Measurements from ENCODE around the gene KRTAP9-6. TPM values are rescaled to one million over a fixed set of nuclear protein-coding genes. Genes with fewer than 3 reads are reported as not detected.
"Not testable (repeated sequence)": the region's sequence is repeated elsewhere in the genome, so short reads cannot be mapped to it uniquely, and the experiment has no call there.

Gene KRTAP9-6, protein sequence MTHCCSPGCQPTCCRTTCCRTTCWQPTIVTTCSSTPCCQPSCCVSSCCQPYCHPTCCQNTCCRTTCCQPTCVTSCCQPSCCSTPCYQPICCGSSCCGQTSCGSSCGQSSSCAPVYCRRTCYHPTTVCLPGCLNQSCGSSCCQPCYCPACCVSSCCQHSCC
- total RNA-seq (not detected), polyA plus RNA-seq (not detected)
- long read RNA-seq, donor 1, result 0 reads
- long read RNA-seq, donor 2, result 0 reads
- long read RNA-seq, donor 3, result 0 reads
- long read RNA-seq, donor 4, result 0 reads

DNA sequence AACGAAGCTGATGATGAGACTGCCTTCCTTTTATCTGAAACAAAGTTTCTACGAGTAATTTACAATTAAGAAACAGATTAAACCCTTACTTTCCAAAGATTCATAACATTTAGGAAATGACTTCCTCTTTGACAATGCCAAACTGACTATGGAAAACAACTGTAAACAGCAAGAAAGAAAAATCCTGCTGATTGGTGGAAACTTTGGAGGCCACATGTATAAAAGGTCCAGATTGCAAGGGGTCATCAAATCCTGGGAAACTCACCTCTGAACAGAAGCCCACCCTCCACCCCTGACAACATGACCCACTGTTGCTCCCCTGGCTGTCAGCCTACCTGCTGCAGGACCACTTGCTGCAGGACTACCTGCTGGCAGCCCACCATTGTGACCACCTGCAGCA, at the start of gene KRTAP9-6:
Gene KRTAP9-6 (plus strand): TSS at position 301 of the 400 bp plus-strand sequence. CDS start 0 bp downstream, at position 301.
- intact Hi-C loops (cut with DNase I), result no loop called here
- Histone ChIP-seq H3K9me3 (ENCODE audit: control insufficient read depth, low read length) (no peaks in the 10 kb centered on the region), H3K4me1 (ENCODE audit: control insufficient read depth, insufficient read depth, low read length) (no peaks in the 10 kb centered on the region), H3K27ac (ENCODE audit: low read length) (no peak within 1 kb of the TSS), H3K4me3 (ENCODE audit: low read length) (no peak within 1 kb of the TSS), H3K27me3 (ENCODE audit: control insufficient read depth, insufficient read depth) (no peaks in the 10 kb centered on the region)
- DNase-seq (no peak), ATAC-seq (no peak)
- WGBS, result 35% methylated on average over 2 of the region's 2 CpGs

DNA sequence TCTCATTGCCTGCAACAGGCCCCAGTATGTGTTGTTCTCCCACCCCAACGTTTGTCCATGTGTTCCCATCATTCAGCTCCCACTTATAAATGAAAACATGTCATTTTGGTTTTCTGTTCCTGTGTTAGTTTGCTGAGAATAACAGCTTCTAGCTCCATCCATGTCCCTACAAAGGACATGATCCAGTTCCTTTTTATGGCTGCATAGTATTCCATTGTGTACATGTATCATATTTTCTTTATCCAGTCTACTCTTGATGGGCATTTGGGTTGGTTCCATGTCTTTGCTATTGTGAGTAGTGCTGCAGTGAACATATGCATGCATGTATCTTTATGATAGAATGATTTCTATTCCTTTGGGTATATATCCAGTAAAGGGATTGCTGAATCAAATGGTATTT, 49.5 kb upstream of the KRTAP9-6 start:
- 66% methylated on average over 1 of the region's 1 CpG for WGBS
- Histone ChIP-seq H3K4me3 (ENCODE audit: low read length) (no peak overlapping the region), H3K27me3 (ENCODE audit: control insufficient read depth, insufficient read depth) (no peaks in the 10 kb centered on the region), H3K9me3 (ENCODE audit: control insufficient read depth, low read length) (no peaks in the 10 kb centered on the region), H3K4me1 (ENCODE audit: control insufficient read depth, insufficient read depth, low read length) (no peaks in the 10 kb centered on the region), H3K27ac (ENCODE audit: low read length) (no peak overlapping the region)
- ATAC-seq (no peak), DNase-seq (no peak)
- intact Hi-C loops (cut with DNase I), result no loop called here

DNA sequence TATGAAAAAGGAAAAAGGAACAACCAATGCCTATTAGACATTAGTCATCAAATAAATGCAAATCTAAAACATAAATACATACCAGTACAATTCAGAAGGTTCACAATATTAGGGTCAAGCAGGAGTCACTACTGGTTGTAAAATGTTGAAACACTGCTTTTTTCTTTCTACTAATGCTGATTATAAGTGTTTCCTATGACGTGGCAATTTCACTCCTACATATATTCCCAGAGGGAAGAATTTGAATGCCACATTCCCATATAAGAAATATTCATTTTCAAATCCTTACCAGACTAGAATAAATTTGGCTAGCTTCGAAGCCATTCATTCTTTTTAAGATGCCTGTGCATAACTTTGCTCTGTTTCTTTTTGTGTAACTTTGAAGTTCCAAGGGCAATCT, 41.4 kb upstream of the KRTAP9-6 start:
- H3K4me3 ChIP-seq (ENCODE audit: low read length), result no peak overlapping the region
- no peaks in the 10 kb centered on the region for H3K4me1 ChIP-seq (ENCODE audit: control insufficient read depth, insufficient read depth, low read length)
- no peak for ATAC-seq
- H3K27ac ChIP-seq (ENCODE audit: low read length), result no peak overlapping the region
- H3K9me3 ChIP-seq (ENCODE audit: control insufficient read depth, low read length), result no peaks in the 10 kb centered on the region
- no peaks in the 10 kb centered on the region for H3K27me3 ChIP-seq (ENCODE audit: control insufficient read depth, insufficient read depth)
- 63% methylated on average over 2 of the region's 2 CpGs for WGBS
- no peak for DNase-seq
- intact Hi-C loops (cut with DNase I), result no loop called here

DNA sequence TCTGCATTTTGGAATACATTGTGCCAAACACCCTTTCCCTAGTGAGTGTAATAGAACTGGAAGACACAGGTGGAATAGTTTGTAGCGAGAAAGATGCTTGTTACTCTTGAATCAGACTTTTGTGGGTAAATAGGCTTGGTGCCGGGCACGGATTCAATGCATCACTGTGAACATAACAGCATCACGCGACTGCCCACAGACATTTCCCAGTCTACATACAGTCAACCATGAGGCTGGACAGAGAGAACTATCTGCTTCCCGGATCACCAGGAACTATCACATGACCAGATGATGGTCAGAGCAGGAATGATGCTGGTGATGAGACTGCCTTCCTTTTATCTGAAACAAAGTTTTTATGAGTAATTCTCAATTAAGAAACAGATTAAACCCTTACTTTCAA, 39.1 kb upstream of the KRTAP9-6 start:
- no peak for ATAC-seq

DNA sequence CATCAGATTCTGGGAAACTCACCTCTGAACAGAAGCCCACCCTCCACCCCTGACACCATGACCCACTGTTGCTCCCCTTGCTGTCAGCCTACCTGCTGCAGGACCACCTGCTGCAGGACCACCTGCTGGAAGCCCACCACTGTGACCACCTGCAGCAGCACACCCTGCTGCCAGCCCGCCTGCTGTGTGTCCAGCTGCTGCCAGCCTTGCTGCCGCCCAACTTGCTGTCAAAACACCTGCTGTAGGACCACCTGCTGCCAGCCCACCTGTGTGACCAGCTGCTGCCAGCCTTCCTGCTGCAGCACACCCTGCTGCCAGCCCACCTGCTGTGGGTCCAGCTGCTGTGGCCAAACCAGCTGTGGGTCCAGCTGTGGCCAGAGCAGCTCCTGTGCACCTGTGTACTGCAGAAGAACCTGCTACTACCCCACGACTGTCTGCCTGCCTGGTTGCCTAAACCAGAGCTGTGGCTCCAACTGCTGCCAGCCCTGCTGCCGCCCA, 38.5 kb upstream of the KRTAP9-6 start, which contains the start of gene KRTAP9-2:
Gene KRTAP9-2 (plus strand): TSS at position 51 of the 498 bp plus-strand sequence. CDS start 7 bp downstream, at position 58.
- H3K4me3 ChIP-seq (ENCODE audit: low read length); H3K4me1 ChIP-seq (ENCODE audit: control insufficient read depth, insufficient read depth, low read length); H3K27ac ChIP-seq (ENCODE audit: low read length); intact Hi-C loops (cut with DNase I); ATAC-seq; H3K9me3 ChIP-seq (ENCODE audit: control insufficient read depth, low read length); H3K27me3 ChIP-seq (ENCODE audit: control insufficient read depth, insufficient read depth); DNase-seq: not testable (repeated sequence)
- WGBS, result 49% methylated on average over 3 of the region's 4 CpGs

More for the DNA sequence above, 39.1 kb upstream of the KRTAP9-6 start:
- WGBS, result 91% methylated on average over 6 of the region's 6 CpGs
- no peak for DNase-seq
- no peaks in the 10 kb centered on the region for H3K27me3 ChIP-seq (ENCODE audit: control insufficient read depth, insufficient read depth)
- no peak overlapping the region for H3K4me3 ChIP-seq (ENCODE audit: low read length)
- H3K4me1 ChIP-seq (ENCODE audit: control insufficient read depth, insufficient read depth, low read length), result no peaks in the 10 kb centered on the region
- no peak overlapping the region for H3K27ac ChIP-seq (ENCODE audit: low read length)
- intact Hi-C loops (cut with DNase I), result no loop called here
- H3K9me3 ChIP-seq (ENCODE audit: control insufficient read depth, low read length), result no peaks in the 10 kb centered on the region

DNA sequence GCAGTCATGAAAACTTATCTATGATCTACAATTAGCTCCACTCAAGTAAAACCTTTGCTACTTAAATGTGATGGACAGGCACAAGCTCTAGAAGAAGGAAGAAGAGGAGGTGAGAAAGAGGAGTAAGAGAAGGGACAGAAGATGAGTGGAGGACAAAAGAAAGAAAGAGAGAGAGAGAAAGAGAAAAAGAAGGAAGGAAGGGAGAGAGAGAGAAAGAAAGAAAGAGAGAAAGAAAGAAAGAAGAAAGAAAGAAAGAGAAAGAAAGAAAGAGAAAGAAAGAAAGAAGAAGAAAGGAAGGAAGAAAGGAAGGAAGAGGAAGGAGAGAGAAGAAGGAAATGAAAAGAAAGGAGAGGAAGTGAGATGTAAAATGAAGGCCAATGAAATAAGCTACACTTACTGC, 35.1 kb upstream of the KRTAP9-6 start:
- no peaks in the 10 kb centered on the region for H3K4me1 ChIP-seq (ENCODE audit: control insufficient read depth, insufficient read depth, low read length)
- ATAC-seq, result no peak
- intact Hi-C loops (cut with DNase I), result no loop called here

DNA sequence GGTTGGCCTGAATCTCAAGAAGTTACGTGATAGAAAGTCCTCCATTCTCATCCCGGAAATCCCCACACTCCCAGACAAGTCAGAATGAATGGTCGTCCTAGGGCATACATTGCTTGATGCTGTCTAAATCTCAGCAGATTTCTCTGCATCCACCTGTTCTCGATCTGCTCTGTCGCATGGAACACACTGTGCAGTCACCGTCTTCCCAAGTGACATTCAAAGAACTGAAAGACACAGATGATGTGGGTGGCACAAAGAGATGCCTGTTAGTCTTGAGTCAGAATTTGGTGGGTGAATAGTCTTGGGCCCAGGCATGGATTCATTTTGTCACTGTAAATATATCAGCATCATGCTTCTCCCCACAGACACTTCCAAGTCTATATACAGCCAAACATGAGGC, 33.4 kb upstream of the KRTAP9-6 start:
- Histone ChIP-seq H3K9me3 (ENCODE audit: control insufficient read depth, low read length) (no peaks in the 10 kb centered on the region), H3K27ac (ENCODE audit: low read length) (no peak overlapping the region), H3K4me3 (ENCODE audit: low read length) (no peak overlapping the region), H3K4me1 (ENCODE audit: control insufficient read depth, insufficient read depth, low read length) (no peaks in the 10 kb centered on the region), H3K27me3 (ENCODE audit: control insufficient read depth, insufficient read depth) (no peaks in the 10 kb centered on the region)
- 85% methylated on average over 6 of the region's 6 CpGs for WGBS
- ATAC-seq, result no peak
- no peak for DNase-seq
- intact Hi-C loops (cut with DNase I), result no loop called here

More for the DNA sequence above, 35.1 kb upstream of the KRTAP9-6 start:
- H3K9me3 ChIP-seq (ENCODE audit: control insufficient read depth, low read length), result no peaks in the 10 kb centered on the region
- no peak overlapping the region for H3K27ac ChIP-seq (ENCODE audit: low read length)
- H3K27me3 ChIP-seq (ENCODE audit: control insufficient read depth, insufficient read depth), result no peaks in the 10 kb centered on the region
- DNase-seq, result no peak
- no peak overlapping the region for H3K4me3 ChIP-seq (ENCODE audit: low read length)

DNA sequence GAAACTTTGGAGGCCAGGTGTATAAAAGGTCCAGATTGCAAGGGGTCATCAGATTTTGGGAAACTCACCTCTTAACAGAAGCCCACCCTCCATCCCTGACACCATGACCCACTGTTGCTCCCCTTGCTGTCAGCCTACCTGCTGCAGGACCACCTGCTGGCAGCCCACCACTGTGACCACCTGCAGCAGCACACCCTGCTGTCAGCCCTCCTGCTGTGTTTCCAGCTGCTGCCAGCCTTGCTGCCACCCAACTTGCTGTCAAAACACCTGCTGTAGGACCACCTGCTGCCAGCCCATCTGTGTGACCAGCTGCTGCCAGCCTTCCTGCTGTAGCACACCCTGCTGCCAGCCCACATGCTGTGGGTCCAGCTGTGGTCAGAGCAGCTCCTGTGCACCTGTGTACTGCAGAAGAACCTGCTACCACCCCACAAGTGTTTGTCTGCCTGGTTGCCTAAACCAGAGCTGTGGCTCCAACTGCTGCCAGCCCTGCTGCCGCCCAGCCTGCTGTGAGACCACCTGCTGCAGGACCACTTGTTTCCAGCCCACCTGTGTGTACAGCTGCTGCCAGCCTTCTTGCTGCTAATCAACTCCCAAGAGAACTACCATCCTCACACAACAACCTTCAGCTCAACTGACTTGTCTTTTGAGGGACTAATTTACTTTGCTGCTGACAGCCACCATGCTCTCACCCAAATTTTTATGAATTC, 32.6 kb upstream of the KRTAP9-6 start, which contains the start of gene KRTAP9-3:
Gene KRTAP9-3 (plus strand): TSS at position 51 of the 707 bp plus-strand sequence. CDS start 53 bp downstream, at position 104.
- H3K4me3 ChIP-seq (ENCODE audit: low read length); H3K4me1 ChIP-seq (ENCODE audit: control insufficient read depth, insufficient read depth, low read length); H3K27me3 ChIP-seq (ENCODE audit: control insufficient read depth, insufficient read depth); intact Hi-C loops (cut with DNase I); H3K27ac ChIP-seq (ENCODE audit: low read length); DNase-seq; H3K9me3 ChIP-seq (ENCODE audit: control insufficient read depth, low read length); ATAC-seq: not testable (repeated sequence)
- 68% methylated on average over 1 of the region's 1 CpG for WGBS

DNA sequence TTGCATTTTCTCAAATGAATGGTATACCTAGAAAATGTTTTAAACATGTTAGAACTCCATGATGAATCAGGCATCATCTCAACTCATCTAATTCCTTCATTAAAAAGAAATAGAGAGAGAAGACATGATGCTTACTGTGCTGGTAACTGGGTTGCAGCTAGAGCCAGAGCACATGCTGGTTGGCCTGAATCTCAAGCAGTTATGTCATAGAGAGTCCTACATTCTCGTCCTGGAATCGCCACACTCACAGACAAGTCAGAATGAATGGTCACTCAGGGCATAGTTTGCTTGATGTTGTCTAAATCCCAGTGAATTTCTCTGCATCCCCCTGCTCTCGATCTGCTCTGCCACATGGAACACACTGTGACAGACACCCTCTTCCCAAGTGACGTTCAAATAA, 28.1 kb upstream of the KRTAP9-6 start:
- intact Hi-C loops (cut with DNase I); H3K27ac ChIP-seq (ENCODE audit: low read length); ATAC-seq; H3K9me3 ChIP-seq (ENCODE audit: control insufficient read depth, low read length); H3K4me3 ChIP-seq (ENCODE audit: low read length); DNase-seq; H3K4me1 ChIP-seq (ENCODE audit: control insufficient read depth, insufficient read depth, low read length); H3K27me3 ChIP-seq (ENCODE audit: control insufficient read depth, insufficient read depth): not testable (repeated sequence)
- 64% methylated on average over 4 of the region's 4 CpGs for WGBS

DNA sequence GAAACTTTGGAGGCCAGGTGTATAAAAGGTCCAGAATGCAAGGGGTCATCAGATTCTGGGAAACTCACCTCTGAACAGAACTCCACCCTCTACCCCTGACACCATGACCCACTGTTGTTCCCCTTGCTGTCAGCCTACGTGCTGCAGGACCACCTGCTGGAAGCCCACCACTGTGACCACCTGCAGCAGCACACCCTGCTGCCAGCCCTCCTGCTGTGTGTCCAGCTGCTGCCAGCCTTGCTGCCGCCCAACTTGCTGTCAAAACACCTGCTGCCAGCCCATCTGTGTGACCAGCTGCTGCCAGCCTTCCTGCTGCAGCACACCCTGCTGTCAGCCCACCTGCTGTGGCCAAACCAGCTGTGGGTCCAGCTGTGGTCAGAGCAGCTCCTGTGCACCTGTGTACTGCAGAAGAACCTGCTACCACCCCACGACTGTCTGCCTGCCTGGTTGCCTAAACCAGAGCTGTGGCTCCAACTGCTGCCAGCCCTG, 27.2 kb upstream of the KRTAP9-6 start, which contains the start of gene KRTAP9-8:
Gene KRTAP9-8 (plus strand): TSS at position 51 of the 489 bp plus-strand sequence. CDS start 53 bp downstream, at position 104.
- DNase-seq; intact Hi-C loops (cut with DNase I); ATAC-seq; H3K9me3 ChIP-seq (ENCODE audit: control insufficient read depth, low read length); H3K4me3 ChIP-seq (ENCODE audit: low read length); H3K27ac ChIP-seq (ENCODE audit: low read length); H3K27me3 ChIP-seq (ENCODE audit: control insufficient read depth, insufficient read depth); H3K4me1 ChIP-seq (ENCODE audit: control insufficient read depth, insufficient read depth, low read length): not testable (repeated sequence)
- WGBS, result 29% methylated on average over 3 of the region's 3 CpGs
